GM19467 (cell line): ENCODE measurements around the gene HK1.
"Not testable (repeated sequence)": the region's sequence is repeated elsewhere in the genome, so short reads cannot be mapped to it uniquely, and the experiment has no call there.

Source experiments
- ATAC-seq: cut with Tn5 transposase; IDR thresholded peaks from one replicate; pipeline ENCODE4 v1.9.1; 2021; ENCODE audit warnings: mild to moderate bottlenecking, moderate library complexity; ENCODE audit not compliant: unreplicated experiment

The HK1 gene

GRCh38 chr10:69326692-69327091, 48.4 kb downstream of the HK1 start:
- ATAC-seq = no peak

- ATAC-seq = peak; percentile 69
These were observed 49.4 kb downstream of the HK1 start for GRCh38 chr10:69327463-69328379.

- peak; percentile 13 for ATAC-seq
These were observed 50.1 kb downstream of the HK1 start for GRCh38 chr10:69328380-69328735.

GRCh38 chr10:69328888-69329287, 50.6 kb downstream of the HK1 start:
- not testable (repeated sequence) for ATAC-seq

GRCh38 chr10:69329721-69330178, 51.5 kb downstream of the HK1 start:
- no peak for ATAC-seq

GRCh38 chr10:69331161-69331560, 52.9 kb downstream of the HK1 start:
- no peak for ATAC-seq

DNA sequence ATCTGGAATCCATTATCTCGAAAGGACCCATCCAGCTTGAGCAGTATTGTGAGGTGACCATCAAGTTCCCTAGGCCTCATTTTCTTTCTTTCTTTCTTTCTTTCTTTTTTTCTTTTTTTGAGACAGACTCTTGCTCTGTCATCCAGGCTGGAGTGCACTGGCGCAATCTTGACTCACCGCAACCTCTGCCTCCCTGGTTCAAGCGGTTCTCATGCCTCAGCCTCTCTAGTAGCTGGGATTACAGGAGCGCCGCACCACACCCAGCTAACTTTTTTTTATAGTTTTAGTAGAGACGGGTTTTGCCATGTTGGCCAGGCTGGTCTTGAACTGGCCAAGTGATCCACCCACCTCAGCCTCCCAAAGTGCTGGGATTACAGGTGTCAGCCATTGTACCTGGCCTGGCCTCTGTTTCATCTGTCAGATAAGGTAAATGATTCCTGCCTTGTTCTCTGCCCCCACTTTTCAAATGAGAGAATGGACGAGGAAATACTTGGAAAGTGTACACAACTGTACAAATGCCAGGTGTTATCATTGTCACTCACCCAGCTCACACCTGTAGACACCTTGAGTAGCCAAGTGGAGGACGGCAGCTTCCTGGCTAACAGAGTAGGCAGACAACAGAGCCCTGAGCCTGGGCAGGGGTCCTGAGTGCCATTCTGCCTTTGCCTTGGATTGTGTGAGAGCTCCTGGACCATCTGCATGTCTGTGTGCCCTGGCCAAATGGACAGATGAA, 54.1 kb downstream of the HK1 start:
- ATAC-seq = no peak

DNA sequence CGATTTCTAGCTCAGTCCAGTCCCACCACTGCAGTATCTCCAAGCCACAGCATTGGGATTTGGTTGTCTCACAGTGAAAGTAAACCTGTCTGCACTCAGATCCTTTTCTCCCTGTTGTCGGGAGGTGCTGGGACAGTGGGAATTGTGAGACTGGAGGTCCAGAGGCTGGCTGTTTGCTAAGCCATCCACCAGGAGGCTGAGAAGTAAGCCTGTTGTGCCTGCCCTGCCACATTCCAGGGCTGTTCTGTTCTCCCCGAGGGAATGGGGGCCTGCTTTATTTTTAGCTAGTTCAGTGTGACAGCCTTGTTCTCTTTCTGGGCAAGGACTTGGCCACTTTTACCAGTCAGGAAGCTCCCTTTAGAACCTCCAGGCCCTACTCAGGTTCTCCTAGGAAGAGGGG, 54.9 kb downstream of the HK1 start:
- ATAC-seq = no peak

- not testable (repeated sequence) for ATAC-seq
These were observed 55.6 kb downstream of the HK1 start for GRCh38 chr10:69333865-69334301.

DNA sequence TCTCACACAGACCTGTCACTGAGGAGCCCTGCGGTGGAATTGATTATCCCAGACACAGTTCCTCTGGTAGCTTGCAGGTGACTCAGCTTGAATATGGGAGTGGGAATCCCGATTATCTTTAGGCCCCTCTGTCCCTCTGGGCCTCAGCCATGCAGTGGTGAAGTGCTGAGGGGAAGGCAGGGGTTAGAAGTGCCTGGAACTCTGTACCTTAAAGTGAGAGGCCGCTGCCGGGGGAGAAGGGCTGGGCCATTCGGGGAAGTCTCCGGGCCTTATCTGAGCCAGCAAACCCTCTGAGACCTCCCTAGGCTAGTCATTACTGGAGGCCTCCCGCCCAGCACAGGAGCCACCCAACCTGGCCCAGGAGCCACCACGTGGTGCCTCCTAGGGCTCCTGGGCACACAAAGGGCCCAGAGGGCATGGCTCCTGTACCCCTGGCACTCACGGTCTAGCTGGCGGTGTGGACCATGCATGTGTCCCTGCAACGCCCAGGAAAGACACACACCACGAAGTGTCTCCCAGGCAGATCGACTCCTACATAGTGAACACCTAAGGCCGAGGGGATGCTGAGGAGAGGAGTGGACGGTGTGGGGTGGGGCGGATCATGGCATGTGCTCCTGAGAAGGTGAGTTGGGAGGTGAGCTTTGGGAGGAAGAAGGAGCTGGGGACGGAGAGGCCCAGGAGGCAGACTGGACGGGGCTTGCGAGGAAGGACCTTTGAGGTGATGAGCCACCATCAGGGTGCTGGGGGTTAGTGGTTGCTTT, 56.2 kb downstream of the HK1 start:
- no peak for ATAC-seq

- no peak for ATAC-seq
These were observed 56.8 kb downstream of the HK1 start for GRCh38 chr10:69335063-69335587.

DNA sequence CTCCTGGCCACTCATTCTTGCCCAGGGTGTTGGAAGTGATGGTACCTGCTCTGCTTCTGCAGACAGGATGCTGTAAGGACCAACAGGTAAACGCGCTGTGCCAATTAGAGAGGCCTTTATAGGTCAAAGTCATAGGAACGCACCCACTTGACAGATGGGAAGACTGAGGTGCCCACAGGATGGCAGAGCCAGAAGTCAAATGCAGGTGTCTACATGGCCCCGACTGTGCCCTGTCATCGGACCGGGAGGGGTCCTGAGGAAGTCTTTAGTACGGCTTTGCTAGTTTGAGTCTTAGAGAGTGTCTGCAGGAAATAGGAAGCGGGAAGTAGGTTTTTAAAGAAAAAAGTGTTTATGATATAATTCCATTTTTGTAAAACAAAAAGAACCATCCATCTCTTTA, 57.3 kb downstream of the HK1 start:
- no peak for ATAC-seq

- no peak for ATAC-seq
These were observed 58.6 kb downstream of the HK1 start for GRCh38 chr10:69336952-69337295.

DNA sequence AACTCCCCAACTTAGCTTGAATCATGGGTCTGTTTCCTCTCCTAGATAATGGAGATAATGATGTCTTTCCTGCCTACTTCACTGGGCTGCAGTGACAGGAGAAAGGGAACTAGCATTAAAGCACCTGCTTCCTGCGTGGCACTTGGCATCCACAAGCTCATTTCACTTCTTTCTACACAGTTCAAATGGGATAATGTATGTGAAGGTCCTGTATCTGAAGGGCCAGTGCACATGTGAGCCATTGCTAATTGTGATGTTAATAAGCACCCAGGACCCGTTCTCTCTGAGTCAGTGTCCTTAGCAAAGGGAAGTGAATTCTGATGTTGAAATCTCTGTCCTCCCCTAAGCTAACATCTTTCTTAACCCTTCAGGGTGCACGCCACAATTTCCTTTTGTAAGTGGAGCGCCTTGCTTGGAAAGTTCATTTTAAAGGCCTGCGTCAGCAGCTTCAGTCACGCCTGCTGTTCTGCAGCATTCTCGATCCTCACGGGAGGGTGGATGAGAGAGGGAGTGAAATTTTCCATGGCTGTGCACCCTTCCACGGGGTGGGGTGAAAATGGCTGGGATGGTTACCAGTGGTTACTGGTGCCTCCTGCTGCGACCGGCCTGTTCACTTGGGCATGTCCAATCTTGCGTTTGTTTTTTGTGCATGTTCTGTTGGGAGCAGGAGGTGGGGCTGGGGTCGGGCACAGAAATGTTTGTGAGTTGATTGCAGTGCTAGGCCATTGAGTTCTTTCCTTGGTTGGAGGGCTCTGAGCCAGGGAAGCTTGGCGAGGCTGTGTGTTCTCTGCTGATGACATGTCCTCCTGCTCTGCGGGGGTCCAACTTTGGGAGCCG, 59.2 kb downstream of the HK1 start:
- no peak for ATAC-seq

- no peak for ATAC-seq
These were observed 59.8 kb downstream of the HK1 start for GRCh38 chr10:69338133-69338456.

DNA sequence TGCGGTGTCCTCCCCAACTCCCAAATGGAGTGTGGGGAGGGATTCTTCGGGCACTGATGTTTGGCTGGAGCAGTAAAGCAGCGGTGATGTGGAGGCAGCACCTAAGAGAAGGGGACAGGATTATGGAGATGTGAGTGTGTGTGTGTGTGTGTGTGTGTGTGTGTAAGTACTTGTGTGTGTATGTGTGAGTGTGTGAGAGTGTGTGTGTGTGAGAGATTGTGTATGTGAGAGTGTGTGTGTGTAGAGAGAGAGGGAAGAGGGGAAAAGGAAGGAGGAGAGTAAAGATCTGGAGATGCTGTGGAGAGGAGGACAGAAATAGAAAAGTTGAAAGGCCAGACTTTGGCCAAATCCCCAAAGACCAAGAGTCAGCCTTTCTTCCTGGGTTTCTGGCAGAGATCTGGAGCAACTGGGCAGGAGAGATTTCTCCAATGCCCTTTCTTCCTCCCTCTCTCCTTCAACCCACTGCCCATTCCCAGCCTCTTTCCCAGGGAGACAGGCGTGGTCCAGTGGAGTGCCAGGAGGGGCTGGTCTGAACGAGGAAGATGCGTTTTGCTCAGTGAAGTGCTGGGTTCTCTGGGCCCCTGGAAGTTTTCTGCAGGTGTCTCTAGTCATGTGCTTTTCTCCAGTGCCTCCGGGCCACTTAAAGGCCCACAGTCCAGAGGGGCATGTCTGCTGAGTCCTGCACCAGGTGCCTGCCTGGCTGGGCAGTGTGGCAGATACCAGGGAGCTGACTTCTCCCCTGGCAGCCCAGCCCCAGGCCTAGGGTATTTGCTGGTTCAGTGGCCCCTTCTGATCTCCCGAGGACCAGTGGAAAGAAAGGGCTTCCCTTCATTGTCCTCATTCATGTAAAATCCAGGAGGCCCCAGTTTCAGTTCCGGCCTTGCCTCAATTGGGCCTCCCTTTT, 60.5 kb downstream of the HK1 start:
- no peak for ATAC-seq

GRCh38 chr10:69340695-69341094, 62.4 kb downstream of the HK1 start:
- no peak for ATAC-seq

- ATAC-seq = no peak
These were observed 65.6 kb downstream of the HK1 start for GRCh38 chr10:69343905-69344304.

DNA sequence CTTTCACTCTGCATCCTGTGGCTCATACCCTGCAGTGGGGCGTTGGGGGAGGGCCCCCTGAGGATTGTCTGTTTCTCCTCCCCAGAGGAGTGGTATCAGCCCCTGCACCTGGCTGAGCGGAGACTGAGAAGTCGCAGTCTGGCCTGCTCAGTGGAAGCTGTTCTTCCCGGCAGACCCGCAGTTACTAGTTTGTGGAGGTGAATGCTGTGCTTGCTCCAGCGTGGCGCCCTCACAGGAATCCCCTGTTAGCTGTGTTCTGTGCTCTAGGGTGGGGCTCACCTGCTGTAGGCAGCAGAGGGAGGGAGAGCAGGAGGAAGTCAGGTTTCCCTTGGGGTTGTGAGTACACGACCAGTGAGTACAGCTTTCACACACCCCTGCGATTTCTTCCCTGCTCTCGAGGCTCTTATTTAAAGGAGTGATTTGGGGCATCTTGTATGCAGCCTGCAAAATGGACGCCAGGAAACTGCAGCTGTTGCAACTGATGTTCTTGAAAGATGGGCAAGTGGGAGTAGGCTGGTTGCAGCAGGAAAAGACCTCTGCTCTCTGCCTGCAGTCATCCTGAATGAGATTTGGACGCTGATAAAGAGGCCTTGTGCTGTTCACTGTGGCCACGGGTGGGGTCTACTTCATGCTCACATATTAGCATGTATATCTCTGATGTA, 66.4 kb downstream of the HK1 start:
- ATAC-seq = no peak
